NB4 (cell line): Measurements from ENCODE around the gene COPS3.

ENCODE experiments used
- POLR2A ChIP-seq: IDR thresholded peaks from 2 replicates; pipeline ENCODE4 v1.6.1; 2011; ENCODE audit warnings: mild to moderate bottlenecking; ENCODE audit not compliant: insufficient read length; ENCODE audit errors: extremely low read depth
- TF ChIP-seq, protein P1 (sequence below): IDR thresholded peaks from one replicate; pipeline ENCODE4 v1.5.1; 2012; ENCODE audit warnings: low read depth, low read length

DNA sequence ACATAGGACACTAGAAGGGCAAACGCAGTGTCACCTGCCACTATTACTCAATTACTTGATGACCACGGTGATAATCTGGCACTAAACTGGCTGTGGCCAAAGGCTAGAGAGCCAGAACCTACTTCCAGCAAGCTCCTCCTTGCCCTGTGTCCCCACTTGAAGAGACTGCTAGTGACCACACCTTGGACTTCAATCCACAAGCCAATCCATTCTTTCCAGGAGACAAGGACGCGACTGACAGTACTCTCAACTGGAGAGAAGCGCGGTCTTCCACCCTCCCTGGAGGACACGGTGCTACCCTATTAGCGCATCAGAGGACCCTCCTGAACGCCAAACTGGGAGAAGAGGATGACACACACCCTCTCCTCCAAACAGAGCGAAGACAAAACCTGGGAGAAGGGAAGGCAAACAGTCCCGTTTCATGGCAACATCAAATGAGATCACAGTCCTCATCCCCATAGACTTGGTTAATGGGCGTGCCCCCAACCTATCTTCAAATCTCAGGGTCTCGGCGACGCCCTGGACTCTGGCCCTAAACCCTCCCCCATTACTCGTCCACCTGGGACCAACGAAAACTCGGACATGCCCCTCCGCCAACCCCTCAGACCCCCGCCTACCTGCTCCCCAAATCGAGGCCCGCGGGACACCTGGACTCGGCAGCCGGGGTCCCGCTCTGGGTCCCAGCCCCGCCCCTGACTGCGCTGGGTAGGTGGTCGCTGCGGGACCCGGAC is 44.6 kb downstream of the COPS3 start:
- TF ChIP-seq, protein P1, sequence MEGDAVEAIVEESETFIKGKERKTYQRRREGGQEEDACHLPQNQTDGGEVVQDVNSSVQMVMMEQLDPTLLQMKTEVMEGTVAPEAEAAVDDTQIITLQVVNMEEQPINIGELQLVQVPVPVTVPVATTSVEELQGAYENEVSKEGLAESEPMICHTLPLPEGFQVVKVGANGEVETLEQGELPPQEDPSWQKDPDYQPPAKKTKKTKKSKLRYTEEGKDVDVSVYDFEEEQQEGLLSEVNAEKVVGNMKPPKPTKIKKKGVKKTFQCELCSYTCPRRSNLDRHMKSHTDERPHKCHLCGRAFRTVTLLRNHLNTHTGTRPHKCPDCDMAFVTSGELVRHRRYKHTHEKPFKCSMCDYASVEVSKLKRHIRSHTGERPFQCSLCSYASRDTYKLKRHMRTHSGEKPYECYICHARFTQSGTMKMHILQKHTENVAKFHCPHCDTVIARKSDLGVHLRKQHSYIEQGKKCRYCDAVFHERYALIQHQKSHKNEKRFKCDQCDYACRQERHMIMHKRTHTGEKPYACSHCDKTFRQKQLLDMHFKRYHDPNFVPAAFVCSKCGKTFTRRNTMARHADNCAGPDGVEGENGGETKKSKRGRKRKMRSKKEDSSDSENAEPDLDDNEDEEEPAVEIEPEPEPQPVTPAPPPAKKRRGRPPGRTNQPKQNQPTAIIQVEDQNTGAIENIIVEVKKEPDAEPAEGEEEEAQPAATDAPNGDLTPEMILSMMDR, result no peak
- TF ChIP-seq POLR2A, result no peak
